Omental fat pad (tissue), 4 donors: Measurements from ENCODE around the gene TBXAS1. TPM values are rescaled to one million over a fixed set of nuclear protein-coding genes. Genes with fewer than 3 reads are reported as not detected.

ENCODE experiments used
- ATAC-seq: fragments of 150-250 bp; one replicate; pipeline ENCODE4 v1.9.1; 2016; ENCODE audit warnings: mild to moderate bottlenecking, moderate library complexity; ENCODE audit not compliant: low FRiP score
- DNase-seq: peaks from one replicate; pipeline ENCODE4 v3.0.0-alpha.2; 2019; ENCODE audit warnings: low spot score
- CTCF ChIP-seq, 3 donors: fragments of 450-650 bp; IDR thresholded peaks; one replicate each; pipeline ENCODE4 v1.5.1; 2016 to 2017; ENCODE audit warnings: antibody characterized with exemption in 3 of 3, mild to moderate bottlenecking in 3 of 3, moderate library complexity in 2 of 3
- total RNA-seq, 4 donors: library from RNA; depleted of rRNA; stranded (reverse); fragments of >200 nt; gene quantifications; one replicate each; pipeline ENCODE4 v1.1.0, GENCODE V29; 2016

The TBXAS1 gene
- total RNA-seq, 4 donors from 2014 or later: 22.2 to 63.4 (median 48.6) TPM

GRCh38 chr7:140062528-140063299 is 233.7 kb downstream of the TBXAS1 start, which contains the start of gene PARP12:
Gene PARP12, minus strand, starts transcription at chr7:140062951. Its CDS starts 104 bp downstream, at chr7:140062847.
- peak; percentile 93 for ATAC-seq
- peak; percentile 68 for DNase-seq
- no peak for TF ChIP-seq CTCF (IDR thresholded peaks at IDR 0.05)

GRCh38 chr7:140067052-140067451 is 238.0 kb downstream of the TBXAS1 start:
- no peak for ATAC-seq
- TF ChIP-seq CTCF (IDR thresholded peaks at IDR 0.05): no peak
- no peak for DNase-seq

- DNase-seq: no peak
- no peak for TF ChIP-seq CTCF (IDR thresholded peaks at IDR 0.05)
- no peak for ATAC-seq
These were observed 239.0 kb downstream of the TBXAS1 start for GRCh38 chr7:140068033-140068432.

GRCh38 chr7:140069298-140069949 is 240.4 kb downstream of the TBXAS1 start:
- ATAC-seq: no peak
- no peak for DNase-seq
- no peak for TF ChIP-seq CTCF (IDR thresholded peaks at IDR 0.05)

Other genes starting within 250 kb of the TBXAS1 start
- gene HIPK2, start 51.3 kb upstream of the TBXAS1 start, total RNA-seq: 10 to 100 TPM; 39.6 to 90.3 (median 70.0) TPM
- 10 to 100 TPM; 15.6 to 85.1 (median 45.6) TPM for gene PARP12, start 233.7 kb downstream of the TBXAS1 start, total RNA-seq